GM21515 (cell line): ENCODE results near the gene PAM16.
A peak's percentile ranks its signal among the peaks of the same experiment; 100 is the strongest.
"Not testable (repeated sequence)": the region's sequence is repeated elsewhere in the genome, so short reads cannot be mapped to it uniquely, and the experiment has no call there.

Experiments
- ATAC-seq: cut with Tn5 transposase; IDR thresholded peaks from one replicate; pipeline ENCODE4 v1.9.1; 2021; ENCODE audit not compliant: unreplicated experiment

The PAM16 gene

DNA sequence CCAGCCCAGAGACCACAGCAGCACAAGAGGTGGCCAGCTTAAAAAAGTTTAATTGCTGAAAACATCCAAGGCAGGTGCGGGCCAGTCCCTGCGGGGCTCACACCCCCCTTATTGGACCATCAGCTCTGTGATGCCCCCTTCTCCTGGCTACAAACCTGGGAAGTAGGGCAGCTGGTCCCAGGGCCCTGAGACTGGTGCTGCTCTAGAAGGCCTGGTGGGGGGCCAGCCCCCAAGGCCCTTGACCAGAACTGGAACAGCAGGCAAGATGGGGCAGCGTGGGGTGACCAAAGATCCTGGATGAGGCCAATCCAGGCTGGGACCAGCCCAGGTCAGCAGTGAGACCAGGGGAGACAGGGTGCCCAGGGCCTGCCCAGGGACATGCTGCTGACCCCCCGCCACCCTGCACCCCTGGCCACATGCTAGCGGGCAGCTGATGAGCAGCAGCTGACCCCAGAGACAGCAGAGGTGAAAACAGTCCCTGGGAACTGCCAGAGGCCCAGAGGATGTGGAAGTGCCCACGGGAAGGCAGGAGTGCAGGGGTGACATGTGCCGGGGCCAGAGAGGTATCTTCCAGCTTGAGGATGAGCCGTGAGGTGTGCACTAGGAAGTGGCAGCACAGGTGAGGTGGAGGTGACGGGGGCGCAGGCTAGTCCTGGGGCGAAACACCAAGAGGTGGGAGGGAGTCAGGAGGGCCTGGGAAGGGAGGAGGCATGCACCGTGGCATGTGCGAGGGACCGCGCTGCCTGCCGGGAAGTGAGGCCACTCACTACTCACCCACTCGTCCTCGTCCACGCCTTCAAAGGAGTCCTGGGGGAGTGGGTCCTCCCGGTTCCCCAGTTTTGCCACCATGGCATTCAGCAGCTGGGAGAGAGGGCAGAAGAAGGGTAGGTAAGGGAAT lies 3.6 kb upstream of the PAM16 start:
- no peak for ATAC-seq

GRCh38 chr16:4353675-4354074 lies 2.6 kb upstream of the PAM16 start:
- ATAC-seq: no peak

- no peak for ATAC-seq
Measured at GRCh38 chr16:4352843-4353242, 1.7 kb upstream of the PAM16 start.

DNA sequence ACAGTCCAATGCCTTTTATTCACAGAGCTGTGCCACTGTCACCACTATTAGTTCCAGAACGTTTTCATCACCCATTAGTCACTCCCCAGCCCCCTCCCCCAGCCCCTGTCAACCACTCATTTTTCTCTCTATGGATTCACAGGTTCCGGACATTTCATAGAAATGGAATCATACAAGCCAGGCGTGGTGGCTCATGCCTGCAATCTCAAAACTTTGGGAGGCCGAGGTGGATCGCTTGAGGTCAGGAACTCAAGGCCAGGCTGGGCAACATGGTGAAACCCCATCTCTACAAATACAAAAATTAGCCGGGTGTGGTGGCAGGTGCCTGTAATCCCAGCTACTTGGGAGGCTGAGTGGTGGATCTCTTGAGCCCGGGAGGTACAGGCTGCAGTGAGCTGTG lies 759 bp upstream of the PAM16 start:
- ATAC-seq: no peak

- peak; percentile 8 for ATAC-seq
Measured at GRCh38 chr16:4350365-4350786, 745 bp downstream of the PAM16 start.

DNA sequence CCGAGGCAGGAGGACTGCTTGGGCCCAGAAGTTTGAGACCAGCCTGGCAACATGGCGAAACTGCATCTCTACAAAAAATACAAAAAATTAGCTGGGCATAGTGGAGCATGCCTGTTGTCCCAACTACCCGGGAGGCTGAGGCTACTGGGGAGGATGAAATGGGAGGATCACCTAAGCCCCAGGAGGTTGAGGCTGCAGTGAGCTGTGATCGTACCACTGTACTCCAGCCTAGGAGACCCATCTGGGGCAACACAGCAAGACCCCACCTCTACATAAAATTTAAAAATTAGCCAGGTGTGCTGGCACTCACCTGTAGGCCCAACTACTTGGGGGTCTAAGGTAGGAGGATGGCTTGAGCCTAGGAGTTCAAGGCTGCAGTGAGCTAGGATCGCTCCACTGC lies 1.8 kb downstream of the PAM16 start:
- no peak for ATAC-seq

DNA sequence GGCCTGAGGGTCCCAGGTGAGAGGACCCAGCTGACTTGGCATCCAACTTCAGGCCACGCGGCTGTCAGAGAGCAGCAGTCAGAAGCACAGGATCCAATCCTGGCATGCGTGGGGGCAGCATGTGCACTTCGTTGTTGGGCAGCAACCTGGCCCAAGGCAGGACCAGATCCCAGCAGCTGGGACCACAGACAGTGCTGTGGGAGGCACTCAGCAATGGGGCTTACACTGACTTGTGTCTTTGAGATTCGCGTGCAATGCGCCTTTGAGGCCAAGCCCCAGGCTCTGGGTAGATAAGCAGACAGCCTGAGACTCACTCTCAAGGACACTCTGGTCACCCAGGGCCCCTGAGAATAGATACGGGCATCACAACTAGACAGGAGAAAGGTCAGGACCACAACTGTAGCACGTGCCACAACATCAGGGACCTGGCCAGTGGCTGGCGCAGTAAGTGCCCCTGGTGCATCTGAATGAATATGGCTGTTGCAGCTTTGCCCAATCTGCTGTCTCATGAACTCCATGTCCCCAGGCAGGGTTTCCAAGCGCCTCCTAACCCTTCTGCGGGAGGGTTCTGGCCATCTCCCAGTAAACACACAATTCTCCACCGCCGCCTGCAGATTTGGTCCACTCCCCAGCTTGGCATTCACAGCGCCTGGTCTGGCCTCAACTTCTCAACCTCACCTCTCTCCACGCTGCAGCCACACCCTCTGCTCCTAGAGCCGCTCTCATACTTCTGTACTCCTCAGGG lies 3.2 kb downstream of the PAM16 start:
- no peak for ATAC-seq

GRCh38 chr16:4347010-4347409 lies 4.1 kb downstream of the PAM16 start:
- no peak for ATAC-seq

GRCh38 chr16:4345836-4346781 lies 5.0 kb downstream of the PAM16 start:
- ATAC-seq: no peak

- ATAC-seq: no peak
Measured at GRCh38 chr16:4344983-4345835, 5.9 kb downstream of the PAM16 start.

DNA sequence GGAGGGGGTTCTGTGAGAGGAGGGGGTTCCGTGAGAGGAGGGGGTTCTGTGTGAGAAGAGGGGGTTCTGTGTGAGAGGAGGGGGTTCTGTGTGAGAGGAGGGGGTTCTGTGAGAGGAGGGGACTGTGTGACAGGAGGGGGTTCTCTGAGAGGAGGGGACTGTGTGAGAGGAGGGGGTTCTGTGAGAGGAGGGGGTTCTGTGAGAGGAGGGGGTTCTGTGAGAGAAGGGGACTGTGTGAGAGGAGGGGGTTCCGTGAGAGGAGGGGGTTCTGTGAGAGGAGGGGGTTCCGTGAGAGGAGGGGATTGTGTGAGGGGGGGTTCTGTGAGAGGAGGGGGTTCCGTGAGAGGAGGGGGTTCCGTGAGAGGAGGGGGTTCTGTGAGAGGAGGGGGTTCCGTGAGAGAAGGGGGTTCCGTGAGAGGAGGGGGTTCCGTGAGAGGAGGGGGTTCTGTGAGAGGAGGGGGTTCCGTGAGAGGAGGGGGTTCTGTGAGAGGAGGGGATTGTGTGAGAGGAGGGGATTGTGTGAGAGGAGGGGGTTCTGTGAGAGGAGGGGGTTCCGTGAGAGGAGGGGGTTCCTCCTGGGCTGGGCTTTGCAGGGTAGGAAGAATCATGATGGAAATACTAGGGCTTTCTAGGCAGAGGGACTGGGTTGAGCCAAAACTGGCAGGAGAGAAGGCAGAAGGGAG lies 6.7 kb downstream of the PAM16 start:
- not testable (repeated sequence) for ATAC-seq

GRCh38 chr16:4342866-4343744 lies 8.0 kb downstream of the PAM16 start:
- ATAC-seq: no peak

DNA sequence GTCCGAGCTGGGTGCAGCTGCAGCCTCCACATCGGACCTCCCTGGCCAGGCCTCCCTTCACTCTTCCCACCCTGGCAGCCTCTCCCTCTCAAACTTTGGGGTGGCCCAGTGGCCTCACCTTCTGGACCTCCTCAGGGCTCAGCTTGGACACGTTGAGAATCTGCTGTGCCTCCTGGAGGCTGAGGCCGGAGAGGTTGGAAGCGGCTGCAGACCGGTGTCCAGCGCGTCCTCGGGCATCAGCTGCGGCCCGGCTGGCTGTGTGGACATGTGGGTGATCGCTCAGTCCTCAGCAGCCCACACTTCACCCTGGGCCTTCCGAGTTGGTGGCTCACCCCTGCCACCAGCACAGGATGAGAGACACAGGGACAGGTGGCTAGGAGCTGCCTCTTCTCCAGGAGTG lies 9.9 kb downstream of the PAM16 start:
- ATAC-seq: no peak

- ATAC-seq: no peak
Measured at GRCh38 chr16:4340443-4340842, 10.7 kb downstream of the PAM16 start.

DNA sequence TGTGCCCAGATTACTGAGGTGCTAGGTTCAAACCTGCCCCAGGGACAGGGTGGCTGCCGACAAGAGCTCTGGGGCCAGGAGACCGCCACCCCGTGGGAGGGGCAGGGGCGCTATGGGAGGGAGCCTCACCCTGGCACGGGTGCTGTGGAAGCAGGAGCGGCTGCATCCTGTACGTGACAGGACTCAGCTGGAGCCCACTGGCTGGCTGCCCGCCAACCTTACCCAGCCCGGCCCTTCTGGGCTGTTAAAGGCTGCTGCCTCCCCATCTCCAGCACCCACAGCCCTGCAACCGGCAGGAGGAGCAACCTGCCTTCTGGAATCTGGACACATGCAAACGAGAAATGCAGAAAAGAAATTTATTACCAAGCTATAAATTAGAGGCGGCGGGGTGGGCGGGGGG lies 11.2 kb downstream of the PAM16 start:
- no peak for ATAC-seq

DNA sequence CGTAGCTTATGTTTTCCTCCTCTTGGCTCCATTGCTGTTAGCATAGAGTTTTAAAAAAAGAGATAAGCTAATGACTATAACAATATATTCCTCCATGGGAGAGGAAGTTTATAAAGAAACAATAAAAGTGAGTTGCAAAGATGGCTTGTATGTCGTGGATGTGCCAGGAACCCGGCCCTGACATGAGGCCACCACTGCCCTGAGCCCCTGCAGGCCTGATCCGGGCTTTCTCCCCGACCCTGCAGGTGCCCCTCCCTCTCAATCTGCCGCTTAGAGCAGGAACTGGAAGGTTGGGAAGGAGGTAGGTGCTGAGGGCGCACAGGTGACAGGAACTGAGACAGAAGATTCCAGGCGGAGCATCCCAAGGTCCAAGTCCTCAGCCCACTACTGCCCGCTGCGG lies 11.7 kb downstream of the PAM16 start:
- ATAC-seq: no peak

DNA sequence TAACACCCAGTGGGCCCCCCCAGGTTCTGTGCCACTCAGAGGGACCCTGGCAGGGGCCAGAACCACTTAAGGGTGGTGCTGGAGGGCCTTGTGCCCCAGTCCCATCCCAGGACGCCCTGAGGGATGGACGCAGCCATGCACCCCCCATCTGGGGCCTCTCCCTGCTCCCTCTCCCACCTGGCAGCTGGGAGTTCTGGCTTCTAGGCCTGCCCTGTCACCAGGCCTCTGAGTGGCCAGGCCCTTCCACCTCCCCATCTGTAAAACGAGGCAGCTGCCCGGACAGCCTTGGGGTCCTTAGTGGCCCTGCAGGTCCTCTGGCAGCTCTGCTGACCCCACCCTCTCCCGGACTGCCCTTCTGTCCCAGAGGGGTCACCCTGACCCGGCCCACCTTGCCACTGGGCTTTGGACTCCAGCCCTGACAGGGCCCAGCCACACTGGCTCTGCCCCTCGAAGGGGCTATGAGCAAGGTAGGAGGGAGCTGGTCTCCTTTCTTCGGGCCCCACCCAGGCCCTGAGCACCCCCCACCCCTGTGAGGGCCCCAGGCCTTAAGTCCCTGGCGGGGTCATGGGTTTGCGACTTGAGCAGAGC lies 12.3 kb downstream of the PAM16 start:
- no peak for ATAC-seq

DNA sequence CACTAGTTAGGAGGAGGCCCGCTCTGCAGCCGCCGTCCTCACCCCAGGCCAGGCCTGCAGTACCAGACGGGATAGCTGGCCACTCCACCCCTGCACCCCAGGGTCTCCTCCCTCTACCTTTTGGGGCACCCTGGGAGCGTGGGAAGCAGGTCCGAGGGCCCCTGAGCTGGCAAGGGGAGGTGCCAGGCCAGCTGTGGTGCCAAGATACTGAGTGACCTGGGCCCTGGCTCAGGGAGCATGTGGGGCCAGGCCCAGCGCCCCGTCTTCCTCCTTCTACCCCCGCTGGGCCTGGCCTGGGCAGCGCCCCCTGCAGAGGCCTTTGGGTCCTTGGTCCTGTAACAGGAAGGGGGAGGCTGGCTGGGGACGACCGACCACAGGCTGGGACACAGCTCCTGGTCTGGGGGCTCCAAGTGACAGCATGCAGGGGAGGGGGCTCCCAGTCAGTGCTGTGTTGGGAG lies 13.0 kb downstream of the PAM16 start:
- ATAC-seq: no peak
